Heart right ventricle (tissue), 16 donors: Measurements from ENCODE around the gene NOSTRIN. TPM values are rescaled to one million over a fixed set of nuclear protein-coding genes. Genes with fewer than 3 reads are reported as not detected.
A peak's percentile ranks its signal among the peaks of the same experiment; 100 is the strongest.

Experiments used
- ATAC-seq, 8 donors: fragments of 200-7000 bp; cut with Tn5 transposase; one replicate each; pipeline ENCODE4 v1.9.1; 2020; ENCODE audit warnings: mild to moderate bottlenecking in 8 of 8, moderate library complexity in 8 of 8, moderate number of reproducible peaks in 1 of 8
- DNase-seq, 2 donors: peaks; one replicate each; pipeline ENCODE4 v3.0.0-alpha.2; 2020
- H3K27ac ChIP-seq, 10 donors: fragments of 200-600 bp; sonication (generic) in 2 of 10; one replicate each; pipeline versions ENCODE4 v1.5.0 to v1.8.0; 2020 to 2022; ENCODE audit warnings: mild to moderate bottlenecking in 3 of 10
- H3K27me3 ChIP-seq, 7 donors: fragments of 200-600 bp; one replicate each; pipeline ENCODE4 v1.8.0; 2021 to 2022; ENCODE audit warnings: mild to moderate bottlenecking in 2 of 7
- H3K36me3 ChIP-seq, 9 donors: fragments of 200-600 bp; sonication (generic) in 1 of 9; one replicate each; pipeline versions ENCODE4 v1.5.0 to v1.8.0; 2020 to 2022; ENCODE audit warnings: mild to moderate bottlenecking in 2 of 9
- H3K4me1 ChIP-seq, 9 donors: fragments of 200-600 bp; sonication (generic) in 1 of 9; one replicate each; pipeline versions ENCODE4 v1.5.0 to v1.8.0; 2020 to 2022; ENCODE audit warnings: mild to moderate bottlenecking in 4 of 9
- H3K4me3 ChIP-seq, 10 donors: fragments of 200-600 bp; sonication (generic) in 2 of 10; one replicate each; pipeline versions ENCODE4 v1.5.0 to v1.8.0; 2020 to 2022; ENCODE audit warnings: mild to moderate bottlenecking in 7 of 10, moderate library complexity in 2 of 10
- H3K9me3 ChIP-seq, 11 donors: fragments of 200-600 bp in 10 of 11; sonication (generic) in 2 of 11; one replicate each; pipeline versions ENCODE4 v1.5.0 to v1.8.0; 2013 to 2022; ENCODE audit warnings: mild to moderate bottlenecking in 2 of 11, control low read depth in 1 of 11, moderate library complexity in 1 of 11
- CTCF ChIP-seq, 9 donors: fragments of 200-600 bp; sonication (generic) in 2 of 9; IDR thresholded peaks; one replicate each; pipeline versions ENCODE4 v1.5.0 to v1.8.0; 2021 to 2022; ENCODE audit warnings: antibody characterized with exemption in 9 of 9, mild to moderate bottlenecking in 5 of 9, moderate library complexity in 1 of 9
- WGBS, 2 donors: extraction: QIAGEN DNeasy Blood & Tissue Kit; methylation state at CpG; one replicate each; pipeline ENCODE4 v1.1.7; 2013; ENCODE audit warnings: inconsistent platforms in 1 of 2; 5-methylcytosine and 5-hydroxymethylcytosine counted together
- intact Hi-C, 10 donors: fragments of 100-400 bp; cut with DNase I; formaldehyde crosslinking; loops; one replicate each; pipeline versions ENCODE4 v1.11.1 to v1.14.2; 2022
- polyA plus RNA-seq, 2 donors: library from polyadenylated mRNA; stranded (reverse); fragments of 200-250 nt; gene quantifications; one replicate each; pipeline ENCODE4 v1.2.3, GENCODE V29; 2013
- total RNA-seq, 10 donors: library from RNA; stranded (reverse); fragmentation: NEBNext Ultra II Directional in 3 of 10; extraction: Animal tissue kit (Norgen Biotek cat#: 25700) in 3 of 10; gene quantifications; one replicate each; pipeline versions ENCODE4 v1.2.1 to v1.2.4, GENCODE V29; 2021 to 2023
- donor health status: Arrhythmogenic right ventricular cardiomyopathy.
- donor health status: ischemic (EF 13 %, LVEDD 7.1; RV severe dilation, severe dysfunction).
- donor health status: healthy with polysubstance abuse.
- donor health status: DM: no; HTN: yes; CAD: no.
- donor health status: DM: no; HTN: no; CAD: no.
- donor health status: ischemic (EF 25% LVEDD 6.9; RV normal size, moderate dysfunction).
- donor health status: ischemic (EF 25% LVEDD 5.7; RV mildly dilated, moderate dysfunction).
- donor health status: healthy.
- donor health status: DM: yes; HTN: yes; CAD: no.
- donor health status: Ischemic cardiomyopathy.
- donor health status: ischemic (EF 35%, LVEDD 5.7; RV mildly dilated, moderate dysfunction).
- donor health status: nonischemic (EF 11% LVEDD 7.7; RV severe dilation, severe dysfunction).
- donor health status: DM: yes; HTN: yes; CAD: no.
- donor health status: PGD.
- donor health status: ischemic (EF 29% LVEDD 5.4; RV normal size, mild dysfunction).
- donor health status: nonischemic (EF 23%, LVEDD 6.1; RV moderate dilation, normal function).

Gene NOSTRIN
- total and polyA plus RNA-seq, 12 donors = 5.0 to 44.6 (median 12.2) TPM

GRCh38 chr2:168805615-168806014 lies 3.2 kb downstream of the NOSTRIN start:
- 95 to 97% methylated on average over 7 of the region's 7 CpGs for WGBS, 2 donors
- intact Hi-C loops = no loop called here
- no peaks in the 10 kb centered on the region for H3K36me3 ChIP-seq
- no peaks in the 10 kb centered on the region for H3K27me3 ChIP-seq
- H3K9me3 ChIP-seq = no peaks in the 10 kb centered on the region
- ATAC-seq = no peak
- no peak overlapping the region for H3K4me3 ChIP-seq
- no peak for TF ChIP-seq CTCF (IDR thresholded peaks at IDR 0.05)
- DNase-seq = no peak
- peaks cover 0 to 72% (median 12%) of the 10 kb centered on the region in 9 donors for H3K4me1 ChIP-seq
- no peak overlapping the region for H3K27ac ChIP-seq

GRCh38 chr2:168809537-168809936 lies 7.1 kb downstream of the NOSTRIN start:
- DNase-seq (no peak), ATAC-seq (no peak)
- TF ChIP-seq CTCF (IDR thresholded peaks at IDR 0.05) = no peak
- peaks cover 0 to 8% (median 0%) of the 10 kb centered on the region in 9 donors for H3K36me3 ChIP-seq
- no peaks in the 10 kb centered on the region for H3K27me3 ChIP-seq
- H3K9me3 ChIP-seq = no peaks in the 10 kb centered on the region
- H3K4me1 ChIP-seq = peaks cover 0 to 71% (median 12%) of the 10 kb centered on the region in 9 donors
- H3K4me3 ChIP-seq = no peak overlapping the region
- no peak overlapping the region for H3K27ac ChIP-seq
- intact Hi-C loops = no loop called here

GRCh38 chr2:168810235-168810634 lies 7.8 kb downstream of the NOSTRIN start:
- no peak for TF ChIP-seq CTCF (IDR thresholded peaks at IDR 0.05)
- DNase-seq (no peak), ATAC-seq (no peak)
- intact Hi-C loops = no loop called here
- 90 to 93% methylated on average over 2 of the region's 2 CpGs for WGBS, 2 donors
- Histone ChIP-seq H3K4me3 (no peak overlapping the region), H3K36me3 (peaks cover 0 to 8% (median 0%) of the 10 kb centered on the region in 9 donors), H3K9me3 (no peaks in the 10 kb centered on the region), H3K4me1 (peaks cover 0 to 72% (median 18%) of the 10 kb centered on the region in 9 donors), H3K27ac (peak overlapping the region in 1 of 10 donors; percentile 6), H3K27me3 (no peaks in the 10 kb centered on the region)

- DNase-seq (no peak), ATAC-seq (no peak)
- 72 to 78% methylated on average over 3 of the region's 3 CpGs for WGBS, 2 donors
- H3K27me3 ChIP-seq = no peaks in the 10 kb centered on the region
- H3K4me3 ChIP-seq = no peak overlapping the region
- no peaks in the 10 kb centered on the region for H3K9me3 ChIP-seq
- H3K36me3 ChIP-seq = peaks cover 0 to 8% (median 0%) of the 10 kb centered on the region in 9 donors
- TF ChIP-seq CTCF (IDR thresholded peaks at IDR 0.05) = no peak
- no peak overlapping the region for H3K27ac ChIP-seq
- H3K4me1 ChIP-seq = peaks cover 0 to 69% (median 18%) of the 10 kb centered on the region in 9 donors
- intact Hi-C loops = no loop called here
Measured at GRCh38 chr2:168811696-168812095, 9.3 kb downstream of the NOSTRIN start.
